ENCODE results near the gene CD177.
"Not testable (repeated sequence)": the region's sequence is repeated elsewhere in the genome, so short reads cannot be mapped to it uniquely, and the experiment has no call there.

The CD177 gene

GRCh38 chr19:43380771-43381386, 27.4 kb downstream of the CD177 start:
- no peak for DNase-seq (ENCODE audit: low read depth, low spot score)

- DNase-seq (ENCODE audit: low read depth, low spot score) = not testable (repeated sequence)
These were observed 29.2 kb downstream of the CD177 start for GRCh38 chr19:43382586-43383216.

GRCh38 chr19:43383254-43383653, 29.8 kb downstream of the CD177 start:
- not testable (repeated sequence) for DNase-seq (ENCODE audit: low read depth, low spot score)

- not testable (repeated sequence) for DNase-seq (ENCODE audit: low read depth, low spot score)
These were observed 30.3 kb downstream of the CD177 start for GRCh38 chr19:43383759-43384158.

GRCh38 chr19:43390903-43391551, 37.5 kb downstream of the CD177 start:
- DNase-seq (ENCODE audit: low read depth, low spot score) = not testable (repeated sequence)

GRCh38 chr19:43391552-43391935, 38.1 kb downstream of the CD177 start:
- not testable (repeated sequence) for DNase-seq (ENCODE audit: low read depth, low spot score)

GRCh38 chr19:43393501-43393900, 40.0 kb downstream of the CD177 start:
- DNase-seq (ENCODE audit: low read depth, low spot score) = not testable (repeated sequence)

GRCh38 chr19:43395561-43395960, 42.1 kb downstream of the CD177 start:
- no peak for DNase-seq (ENCODE audit: low read depth, low spot score)

- no peak for DNase-seq (ENCODE audit: low read depth, low spot score)
These were observed 52.8 kb downstream of the CD177 start for GRCh38 chr19:43406297-43406696.

GRCh38 chr19:43407416-43408005, 54.0 kb downstream of the CD177 start:
- no peak for DNase-seq (ENCODE audit: low read depth, low spot score)

- no peak for DNase-seq (ENCODE audit: low read depth, low spot score)
These were observed 54.6 kb downstream of the CD177 start for GRCh38 chr19:43408043-43408442.

- no peak for DNase-seq (ENCODE audit: low read depth, low spot score)
These were observed 55.9 kb downstream of the CD177 start for GRCh38 chr19:43409415-43409814.

GRCh38 chr19:43412441-43412840, 59.0 kb downstream of the CD177 start:
- DNase-seq (ENCODE audit: low read depth, low spot score) = no peak

All from iPS DF 19.7 (cell line).